Measurements from ENCODE around the gene DAGLA.
A peak's percentile ranks its signal among the peaks of the same experiment; 100 is the strongest.

DAGLA gene

DNA sequence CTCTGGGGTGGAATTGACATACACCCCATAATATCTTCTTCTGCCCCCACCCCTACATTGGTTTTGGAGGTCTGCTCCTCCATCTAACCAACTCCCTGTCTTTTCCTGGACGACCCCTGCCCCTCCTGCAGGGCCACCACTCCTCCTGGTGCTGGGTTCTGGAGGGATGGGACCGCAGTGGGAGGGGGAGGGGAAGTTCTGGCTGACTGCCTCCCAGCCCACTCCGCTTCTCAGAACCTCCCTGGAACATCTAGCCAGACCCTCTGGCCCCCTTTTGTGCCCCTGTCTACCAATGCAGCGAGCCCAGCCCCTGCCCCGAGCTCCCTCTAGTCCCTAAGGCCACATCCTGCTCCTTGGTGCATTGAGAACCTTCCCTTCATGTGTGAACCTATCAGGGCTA, 73.5 kb downstream of the DAGLA start:
- H3K9ac ChIP-seq: no peak overlapping the region
- H3K4me1 ChIP-seq (ENCODE audit: low read depth, poor library complexity, severe bottlenecking): peaks cover 8% of the 10 kb centered on the region
- no peaks in the 10 kb centered on the region for H3K79me2 ChIP-seq (ENCODE audit: insufficient read depth, low read depth)
- no peak overlapping the region for H3K27ac ChIP-seq
- no peak overlapping the region for H3K4me3 ChIP-seq (IDR thresholded peaks at IDR 0.05; ENCODE audit: insufficient read depth, low read depth, low read length)
- no peak overlapping the region for H2AFZ ChIP-seq (ENCODE audit: low read depth)
- H3K36me3 ChIP-seq (ENCODE audit: insufficient read depth): no peaks in the 10 kb centered on the region
- peaks cover 17% of the 10 kb centered on the region; the same call in 1 of the 2 replicates for H3K27me3 ChIP-seq (ENCODE audit: insufficient read depth, low read depth)
- TF ChIP-seq CTCF (conservative IDR thresholded peaks at IDR 0.05; ENCODE audit: low read depth, low read length): no peak
- H4K20me1 ChIP-seq (ENCODE audit: insufficient read depth): no peaks in the 10 kb centered on the region
- no peak overlapping the region for H3K4me2 ChIP-seq

- Histone ChIP-seq H3K27ac (no peak overlapping the region), H4K20me1 (ENCODE audit: insufficient read depth) (no peaks in the 10 kb centered on the region), H3K4me1 (ENCODE audit: low read depth, poor library complexity, severe bottlenecking) (peaks cover 8% of the 10 kb centered on the region), H3K4me2 (no peak overlapping the region), H2AFZ (ENCODE audit: low read depth) (no peak overlapping the region), H3K9ac (no peak overlapping the region), H3K79me2 (ENCODE audit: insufficient read depth, low read depth) (no peaks in the 10 kb centered on the region), H3K36me3 (ENCODE audit: insufficient read depth) (no peaks in the 10 kb centered on the region), H3K27me3 (ENCODE audit: insufficient read depth, low read depth) (peaks cover 17% of the 10 kb centered on the region; the same call in 1 of the 2 replicates), H3K4me3 (IDR thresholded peaks at IDR 0.05; ENCODE audit: insufficient read depth, low read depth, low read length) (no peak overlapping the region)
- TF ChIP-seq CTCF (conservative IDR thresholded peaks at IDR 0.05; ENCODE audit: low read depth, low read length): no peak
Measured at GRCh38 chr11:61754534-61755482, 74.6 kb downstream of the DAGLA start.

GRCh38 chr11:61756147-61756451, 75.9 kb downstream of the DAGLA start:
- H3K4me3 ChIP-seq (IDR thresholded peaks at IDR 0.05; ENCODE audit: insufficient read depth, low read depth, low read length): no peak overlapping the region
- no peak for TF ChIP-seq CTCF (conservative IDR thresholded peaks at IDR 0.05; ENCODE audit: low read depth, low read length)
- H3K36me3 ChIP-seq (ENCODE audit: insufficient read depth): no peaks in the 10 kb centered on the region
- peaks cover 16% of the 10 kb centered on the region; the same call in 1 of the 2 replicates for H3K27me3 ChIP-seq (ENCODE audit: insufficient read depth, low read depth)
- no peaks in the 10 kb centered on the region for H3K79me2 ChIP-seq (ENCODE audit: insufficient read depth, low read depth)
- no peak overlapping the region for H3K4me2 ChIP-seq
- peaks cover 8% of the 10 kb centered on the region for H3K4me1 ChIP-seq (ENCODE audit: low read depth, poor library complexity, severe bottlenecking)
- H2AFZ ChIP-seq (ENCODE audit: low read depth): no peak overlapping the region
- H3K27ac ChIP-seq: no peak overlapping the region
- H4K20me1 ChIP-seq (ENCODE audit: insufficient read depth): no peaks in the 10 kb centered on the region
- H3K9ac ChIP-seq: no peak overlapping the region

DNA sequence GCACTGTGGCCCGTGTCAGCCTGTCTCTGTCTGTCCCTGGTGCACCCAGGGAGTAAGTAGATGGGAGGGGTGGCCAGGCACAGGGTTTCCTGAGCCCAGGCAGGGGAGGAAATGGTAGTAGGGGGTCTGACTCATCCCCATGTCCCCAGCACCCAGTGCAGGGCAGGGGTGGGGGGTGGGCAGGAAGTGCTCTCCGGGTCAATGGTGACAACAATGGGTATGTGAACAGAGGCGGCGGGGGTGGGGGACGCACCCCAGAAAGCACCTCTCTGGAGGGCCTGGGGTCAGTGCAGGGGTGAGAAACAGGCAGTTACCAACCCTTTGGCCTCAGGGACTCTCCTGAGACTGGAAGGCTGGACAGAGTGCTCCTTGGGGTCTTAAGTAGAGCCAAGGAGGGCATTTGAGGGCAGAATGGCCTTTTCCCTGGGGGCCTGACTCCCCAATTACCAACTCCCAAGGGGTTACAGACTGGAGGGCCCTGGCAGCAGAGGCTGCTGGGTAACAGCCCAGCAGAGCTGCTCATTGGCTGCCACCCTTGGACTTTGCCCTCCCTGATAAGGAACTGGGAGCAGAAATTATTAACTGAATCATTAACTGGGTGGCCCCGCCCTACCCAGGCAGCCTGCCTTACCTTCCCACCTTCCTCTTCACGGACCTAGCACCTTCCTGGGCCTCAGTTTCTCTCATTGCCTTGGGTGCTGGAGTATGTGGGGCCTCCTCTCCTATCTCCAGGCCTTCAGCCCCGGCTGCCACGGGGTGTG, 76.4 kb downstream of the DAGLA start:
- Histone ChIP-seq H3K4me2 (peak overlapping the region; percentile 21; the same call in 1 of the 2 replicates), H4K20me1 (ENCODE audit: insufficient read depth) (no peaks in the 10 kb centered on the region), H3K4me1 (ENCODE audit: low read depth, poor library complexity, severe bottlenecking) (peaks cover 8% of the 10 kb centered on the region), H3K36me3 (ENCODE audit: insufficient read depth) (no peaks in the 10 kb centered on the region), H3K9ac (no peak overlapping the region), H3K27ac (no peak overlapping the region), H3K27me3 (ENCODE audit: insufficient read depth, low read depth) (peaks cover 17% of the 10 kb centered on the region), H3K4me3 (IDR thresholded peaks at IDR 0.05; ENCODE audit: insufficient read depth, low read depth, low read length) (no peak overlapping the region), H2AFZ (ENCODE audit: low read depth) (peak overlapping the region; percentile 38; the same call in 1 of the 2 replicates), H3K79me2 (ENCODE audit: insufficient read depth, low read depth) (no peaks in the 10 kb centered on the region)
- no peak for TF ChIP-seq CTCF (conservative IDR thresholded peaks at IDR 0.05; ENCODE audit: low read depth, low read length)

Data from KMS-11 (cell line).